Loucy (cell line): ENCODE data around the gene FTCD.
A peak's percentile ranks its signal among the peaks of the same experiment; 100 is the strongest.

ENCODE experiments used
- H2AFZ ChIP-seq: fragments of 200-600 bp; sonication (generic); 2 replicates; pipeline ENCODE4 v1.6.0; 2016; ENCODE audit warnings: antibody characterized with exemption, mild to moderate bottlenecking, low read length, moderate library complexity
- H3F3A ChIP-seq: fragments of 200-600 bp; 2 replicates; pipeline ENCODE4 v1.6.0; 2016; ENCODE audit warnings: antibody characterized with exemption, low read depth, mild to moderate bottlenecking
- H3K27me3 ChIP-seq: fragments of 200-600 bp; sonication (generic); 2 replicates; pipeline ENCODE4 v1.6.1; 2014; ENCODE audit warnings: low read length, mild to moderate bottlenecking; ENCODE audit not compliant: insufficient read depth, poor library complexity, severe bottlenecking
- H3K36me3 ChIP-seq: fragments of 200-600 bp; sonication (generic); 2 replicates; pipeline ENCODE4 v1.6.1; 2016; ENCODE audit warnings: low read length; ENCODE audit not compliant: insufficient read depth
- H3K4me1 ChIP-seq: fragments of 200-600 bp; sonication (generic); 2 replicates; pipeline ENCODE4 v1.5.1; 2014; ENCODE audit warnings: low read length, mild to moderate bottlenecking; ENCODE audit not compliant: insufficient read depth, poor library complexity, severe bottlenecking
- H3K4me2 ChIP-seq: fragments of 200-600 bp; sonication (generic); 2 replicates; pipeline ENCODE4 v1.6.0; 2014; ENCODE audit warnings: antibody characterized with exemption, low read length, low read depth, mild to moderate bottlenecking; ENCODE audit not compliant: poor library complexity, severe bottlenecking
- H3K4me3 ChIP-seq: fragments of 200-600 bp; sonication (generic); 2 replicates; pipeline ENCODE4 v1.5.1; 2014; ENCODE audit warnings: low read length, mild to moderate bottlenecking, mixed read lengths; ENCODE audit not compliant: poor library complexity, severe bottlenecking
- H3K79me2 ChIP-seq: fragments of 200-600 bp; sonication (generic); 2 replicates; pipeline ENCODE4 v1.6.1; 2014; ENCODE audit warnings: low read length; ENCODE audit not compliant: insufficient read depth
- H3K9ac ChIP-seq: fragments of 200-600 bp; sonication (generic); 2 replicates; pipeline ENCODE4 v1.6.0; 2014; ENCODE audit warnings: mild to moderate bottlenecking, low read depth, low read length, moderate library complexity; ENCODE audit not compliant: poor library complexity, severe bottlenecking
- H3K9me2 ChIP-seq: fragments of 200-600 bp; sonication (generic); replicated peaks from 2 replicates; pipeline ENCODE4 v1.6.1; 2016; ENCODE audit warnings: low read depth, low read length, mixed read lengths
- H3K9me3 ChIP-seq: fragments of 200-600 bp; sonication (generic); 2 replicates; pipeline ENCODE4 v1.6.1; 2014; ENCODE audit warnings: mild to moderate bottlenecking, antibody characterized with exemption, low read length, low read depth; ENCODE audit not compliant: insufficient read depth
- H4K20me1 ChIP-seq: fragments of 200-600 bp; sonication (generic); 2 replicates; pipeline ENCODE4 v1.6.0; 2014; ENCODE audit warnings: antibody characterized with exemption, low read length, mild to moderate bottlenecking; ENCODE audit not compliant: insufficient read depth, poor library complexity, severe bottlenecking
- CTCF ChIP-seq: fragments of 200-600 bp; sonication (generic); conservative IDR thresholded peaks from 2 replicates; pipeline ENCODE4 v1.5.1; 2014; ENCODE audit warnings: mild to moderate bottlenecking, antibody characterized with exemption, low read length
- EZH2phosphoT487 ChIP-seq: fragments of 200-600 bp; IDR thresholded peaks from 2 replicates; pipeline ENCODE4 v1.6.1; 2018; ENCODE audit warnings: antibody characterized with exemption, mild to moderate bottlenecking, moderate library complexity, borderline replicate concordance

Gene FTCD

GRCh38 chr21:46146856-46147255, 8.5 kb downstream of the FTCD start:
- H3K27me3 ChIP-seq = no peaks in the 10 kb centered on the region
- H3K4me1 ChIP-seq = peaks cover 9% of the 10 kb centered on the region
- H4K20me1 ChIP-seq = no peaks in the 10 kb centered on the region
- H3K9me2 ChIP-seq = no peaks in the 10 kb centered on the region
- no peak overlapping the region for H3K4me2 ChIP-seq
- H3F3A ChIP-seq = no peaks in the 10 kb centered on the region
- H3K4me3 ChIP-seq = no peak overlapping the region
- no peak overlapping the region for H2AFZ ChIP-seq
- H3K9ac ChIP-seq = no peak overlapping the region
- H3K9me3 ChIP-seq = no peaks in the 10 kb centered on the region
- H3K79me2 ChIP-seq = no peaks in the 10 kb centered on the region
- no peak for TF ChIP-seq CTCF
- TF ChIP-seq EZH2phosphoT487 = no peak
- H3K36me3 ChIP-seq = no peaks in the 10 kb centered on the region

- Histone ChIP-seq H4K20me1 (no peaks in the 10 kb centered on the region), H3K4me3 (no peak overlapping the region), H3K4me2 (no peak overlapping the region), H3K79me2 (no peaks in the 10 kb centered on the region), H3K36me3 (no peaks in the 10 kb centered on the region), H3K9ac (no peak overlapping the region), H3K27me3 (no peaks in the 10 kb centered on the region), H3K9me2 (no peaks in the 10 kb centered on the region), H2AFZ (no peak overlapping the region), H3K9me3 (no peaks in the 10 kb centered on the region), H3F3A (no peaks in the 10 kb centered on the region), H3K4me1 (peaks cover 9% of the 10 kb centered on the region)
- no peak for TF ChIP-seq CTCF
- TF ChIP-seq EZH2phosphoT487 = no peak
These were observed 9.3 kb downstream of the FTCD start for GRCh38 chr21:46145840-46146691.

GRCh38 chr21:46145159-46145839, 10.1 kb downstream of the FTCD start:
- peaks cover 9% of the 10 kb centered on the region for H3K4me1 ChIP-seq
- no peaks in the 10 kb centered on the region for H3K27me3 ChIP-seq
- H3K4me3 ChIP-seq = no peak overlapping the region
- no peak for TF ChIP-seq EZH2phosphoT487
- TF ChIP-seq CTCF = no peak
- H4K20me1 ChIP-seq = no peaks in the 10 kb centered on the region
- H3K36me3 ChIP-seq = no peaks in the 10 kb centered on the region
- H3K9me2 ChIP-seq = no peaks in the 10 kb centered on the region
- no peaks in the 10 kb centered on the region for H3K9me3 ChIP-seq
- H3K9ac ChIP-seq = no peak overlapping the region
- peak overlapping the region; percentile 37 for H3K4me2 ChIP-seq
- H3K79me2 ChIP-seq = no peaks in the 10 kb centered on the region
- no peak overlapping the region for H2AFZ ChIP-seq
- no peaks in the 10 kb centered on the region for H3F3A ChIP-seq
